ENCODE measurements around the gene KCNJ15.

GRCh38 chr21:38340131-38340530 is 83.3 kb downstream of the KCNJ15 start:
- no peak for TF ChIP-seq CTCF (IDR thresholded peaks at IDR 0.05)
- TF ChIP-seq POLR2AphosphoS5 (IDR thresholded peaks at IDR 0.05) = no peak
- no peak for TF ChIP-seq POLR2A (IDR thresholded peaks at IDR 0.05)

All from transverse colon (tissue), 4 donors.